ENCODE data around the gene PJA1.

DNA sequence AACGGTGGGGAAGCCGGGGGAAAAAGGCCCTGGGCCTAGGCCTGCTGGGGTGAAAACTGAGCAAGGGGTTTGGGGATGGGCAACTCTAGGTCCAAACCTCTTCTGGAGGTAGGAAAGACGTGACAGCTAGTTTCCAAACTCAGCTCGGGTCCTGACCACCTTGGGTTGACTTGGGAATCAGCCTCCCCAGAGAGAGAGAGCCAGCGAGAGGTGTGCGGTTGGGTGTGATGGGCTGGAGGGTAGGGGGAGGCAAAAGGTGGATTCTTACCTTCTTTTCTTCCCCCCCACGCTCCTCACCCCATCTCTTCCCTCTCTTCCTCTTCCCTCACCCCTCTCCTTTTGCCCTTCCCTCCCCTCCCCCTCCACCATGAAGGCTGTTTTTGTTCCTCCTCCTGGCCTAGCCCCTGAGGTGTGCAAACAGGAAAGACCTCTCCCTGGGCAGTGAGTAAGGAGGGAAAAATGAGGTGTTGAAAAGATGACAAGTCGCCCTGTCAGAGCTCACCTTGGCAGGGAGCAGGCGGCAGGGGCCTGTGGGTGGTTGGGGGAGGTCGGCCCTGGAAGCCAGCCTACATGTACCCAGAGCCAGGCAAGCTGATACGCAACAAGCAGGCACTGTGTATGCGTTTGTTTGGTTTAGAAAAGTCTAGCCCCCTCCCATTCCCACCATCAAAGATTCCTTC is 14.8 kb downstream of the PJA1 start:
- TF ChIP-seq, protein P1, sequence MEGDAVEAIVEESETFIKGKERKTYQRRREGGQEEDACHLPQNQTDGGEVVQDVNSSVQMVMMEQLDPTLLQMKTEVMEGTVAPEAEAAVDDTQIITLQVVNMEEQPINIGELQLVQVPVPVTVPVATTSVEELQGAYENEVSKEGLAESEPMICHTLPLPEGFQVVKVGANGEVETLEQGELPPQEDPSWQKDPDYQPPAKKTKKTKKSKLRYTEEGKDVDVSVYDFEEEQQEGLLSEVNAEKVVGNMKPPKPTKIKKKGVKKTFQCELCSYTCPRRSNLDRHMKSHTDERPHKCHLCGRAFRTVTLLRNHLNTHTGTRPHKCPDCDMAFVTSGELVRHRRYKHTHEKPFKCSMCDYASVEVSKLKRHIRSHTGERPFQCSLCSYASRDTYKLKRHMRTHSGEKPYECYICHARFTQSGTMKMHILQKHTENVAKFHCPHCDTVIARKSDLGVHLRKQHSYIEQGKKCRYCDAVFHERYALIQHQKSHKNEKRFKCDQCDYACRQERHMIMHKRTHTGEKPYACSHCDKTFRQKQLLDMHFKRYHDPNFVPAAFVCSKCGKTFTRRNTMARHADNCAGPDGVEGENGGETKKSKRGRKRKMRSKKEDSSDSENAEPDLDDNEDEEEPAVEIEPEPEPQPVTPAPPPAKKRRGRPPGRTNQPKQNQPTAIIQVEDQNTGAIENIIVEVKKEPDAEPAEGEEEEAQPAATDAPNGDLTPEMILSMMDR (IDR thresholded peaks at IDR 0.05; ENCODE audit: low read depth, low read length): no peak
- TF ChIP-seq EZH2phosphoT487 (IDR thresholded peaks at IDR 0.05; ENCODE audit: low read depth): no peak
